Vagina (tissue), 2 donors: ENCODE data around the gene FSIP1. TPM values are rescaled to one million over a fixed set of nuclear protein-coding genes. Genes with fewer than 3 reads are reported as not detected.

Experiments used
- DNase-seq, 2 donors: peaks; one replicate each; pipeline ENCODE4 v3.0.0-alpha.2; 2017; ENCODE audit errors: extremely low spot score in 2 of 2
- H3K27ac ChIP-seq: fragments of 200-600 bp; sonication (generic); one replicate; pipeline ENCODE4 v1.5.1; 2019
- H3K27me3 ChIP-seq: fragments of 200-600 bp; sonication (generic); one replicate; pipeline ENCODE4 v1.5.1; 2019
- H3K36me3 ChIP-seq, 2 donors: fragments of 200-600 bp; sonication (generic); one replicate each; pipeline ENCODE4 v1.5.1; 2017 to 2019
- H3K4me1 ChIP-seq: fragments of 200-600 bp; sonication (generic); one replicate; pipeline ENCODE4 v1.5.1; 2019
- H3K4me3 ChIP-seq, 2 donors: fragments of 200-600 bp; sonication (generic); 1 replicate in 1 of 2; 2 replicates in 1 of 2; pipeline ENCODE4 v1.5.1; 2016 to 2019
- H3K9me3 ChIP-seq: fragments of 200-600 bp; sonication (generic); one replicate; pipeline ENCODE4 v1.5.1; 2019
- POLR2A ChIP-seq, 2 donors: fragments of 450-650 bp; IDR thresholded peaks; one replicate each; pipeline ENCODE4 v1.6.1; 2017; ENCODE audit warnings: antibody characterized with exemption in 2 of 2, mild to moderate bottlenecking in 2 of 2, moderate library complexity in 2 of 2
- POLR2AphosphoS5 ChIP-seq, 2 donors: sonication (generic); formaldehyde crosslinking; IDR thresholded peaks; one replicate each; pipeline ENCODE4 v1.9.0; 2017; ENCODE audit warnings: antibody characterized with exemption in 2 of 2, mild to moderate bottlenecking in 2 of 2, low read depth in 1 of 2; ENCODE audit not compliant: insufficient read depth in 1 of 2
- intact Hi-C: fragments of 100-400 bp; cut with DNase I; formaldehyde crosslinking; loops from one replicate; pipeline ENCODE4 v1.15.1; 2023
- total RNA-seq: library from RNA; depleted of rRNA; stranded (reverse); fragments of >200 nt; gene quantifications from one replicate; pipeline ENCODE4 v1.2.3, GENCODE V29; 2016
- TF ChIP-seq, protein P1 (sequence below), 3 experiments: fragments of 450-650 bp in 2 of 3; fragments of 200-600 bp in 1 of 3; sonication (generic) in 1 of 3; IDR thresholded peaks; one replicate each; pipeline ENCODE4 v1.5.1; 2017 to 2019; ENCODE audit warnings: antibody characterized with exemption in 3 of 3, mild to moderate bottlenecking in 2 of 3, moderate library complexity in 2 of 3

Gene FSIP1
- total RNA-seq, 1 donor from 2014 or later, result 0.98 TPM

GRCh38 chr15:39575180-39575579 lies 207.5 kb downstream of the FSIP1 start:
- intact Hi-C loops, result loop anchor here (10.0 kb wide), 1 partner anchor 80 kb away; no protein-coding TSS in a partner anchor

DNA sequence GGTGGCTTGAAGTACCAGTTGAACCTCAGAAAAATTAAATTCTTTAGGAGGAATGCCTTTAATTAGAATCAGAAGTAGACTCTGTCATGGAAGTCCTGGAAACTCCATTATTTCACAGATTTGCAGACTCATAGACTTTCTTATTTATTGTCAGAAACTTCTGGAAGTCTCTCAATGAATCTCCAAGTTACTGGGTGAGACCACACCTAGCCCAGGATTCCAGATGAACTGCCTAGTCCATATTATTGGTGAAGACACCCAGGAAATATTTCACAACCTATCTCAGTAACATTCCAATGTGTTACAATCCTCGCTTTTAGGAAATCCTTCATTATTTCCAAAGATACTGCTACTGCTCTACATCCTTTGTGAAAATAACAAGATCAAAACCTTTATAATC lies 208.2 kb downstream of the FSIP1 start:
- intact Hi-C loops, result loop anchor here (10.0 kb wide), 1 partner anchor 80 kb away; no protein-coding TSS in a partner anchor
- Histone ChIP-seq H3K4me1 (peaks cover 17% of the 10 kb centered on the region), H3K4me3 (no peak overlapping the region), H3K36me3 (no peaks in the 10 kb centered on the region), H3K27ac (no peak overlapping the region), H3K9me3 (no peaks in the 10 kb centered on the region), H3K27me3 (no peaks in the 10 kb centered on the region)
- no peak for DNase-seq
- TF ChIP-seq POLR2A (IDR thresholded peaks at IDR 0.05) (no peak), POLR2AphosphoS5 (IDR thresholded peaks at IDR 0.05; ENCODE audit: insufficient read depth in 1 of 2, low read depth in 1 of 2) (no peak)

More at GRCh38 chr15:39575180-39575579, 207.5 kb downstream of the FSIP1 start:
- no peak overlapping the region for H3K27ac ChIP-seq
- no peak overlapping the region for H3K4me3 ChIP-seq
- peaks cover 20% of the 10 kb centered on the region for H3K4me1 ChIP-seq
- no peak for TF ChIP-seq POLR2AphosphoS5 (IDR thresholded peaks at IDR 0.05; ENCODE audit: insufficient read depth in 1 of 2, low read depth in 1 of 2)
- TF ChIP-seq, protein P1, sequence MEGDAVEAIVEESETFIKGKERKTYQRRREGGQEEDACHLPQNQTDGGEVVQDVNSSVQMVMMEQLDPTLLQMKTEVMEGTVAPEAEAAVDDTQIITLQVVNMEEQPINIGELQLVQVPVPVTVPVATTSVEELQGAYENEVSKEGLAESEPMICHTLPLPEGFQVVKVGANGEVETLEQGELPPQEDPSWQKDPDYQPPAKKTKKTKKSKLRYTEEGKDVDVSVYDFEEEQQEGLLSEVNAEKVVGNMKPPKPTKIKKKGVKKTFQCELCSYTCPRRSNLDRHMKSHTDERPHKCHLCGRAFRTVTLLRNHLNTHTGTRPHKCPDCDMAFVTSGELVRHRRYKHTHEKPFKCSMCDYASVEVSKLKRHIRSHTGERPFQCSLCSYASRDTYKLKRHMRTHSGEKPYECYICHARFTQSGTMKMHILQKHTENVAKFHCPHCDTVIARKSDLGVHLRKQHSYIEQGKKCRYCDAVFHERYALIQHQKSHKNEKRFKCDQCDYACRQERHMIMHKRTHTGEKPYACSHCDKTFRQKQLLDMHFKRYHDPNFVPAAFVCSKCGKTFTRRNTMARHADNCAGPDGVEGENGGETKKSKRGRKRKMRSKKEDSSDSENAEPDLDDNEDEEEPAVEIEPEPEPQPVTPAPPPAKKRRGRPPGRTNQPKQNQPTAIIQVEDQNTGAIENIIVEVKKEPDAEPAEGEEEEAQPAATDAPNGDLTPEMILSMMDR (IDR thresholded peaks at IDR 0.05), result no peak
- no peak for TF ChIP-seq POLR2A (IDR thresholded peaks at IDR 0.05)
- H3K27me3 ChIP-seq, result no peaks in the 10 kb centered on the region
- H3K9me3 ChIP-seq, result no peaks in the 10 kb centered on the region
- DNase-seq, result no peak
- no peaks in the 10 kb centered on the region for H3K36me3 ChIP-seq

- no peak for DNase-seq
- TF ChIP-seq, protein P1 (IDR thresholded peaks at IDR 0.05), result no peak
- TF ChIP-seq POLR2A (IDR thresholded peaks at IDR 0.05), result no peak
- TF ChIP-seq POLR2AphosphoS5 (IDR thresholded peaks at IDR 0.05; ENCODE audit: insufficient read depth in 1 of 2, low read depth in 1 of 2), result peak in 1 of 2 donors; percentile 40
- Histone ChIP-seq H3K27me3 (no peaks in the 10 kb centered on the region), H3K4me3 (no peak overlapping the region), H3K27ac (no peak overlapping the region), H3K36me3 (no peaks in the 10 kb centered on the region), H3K9me3 (no peaks in the 10 kb centered on the region), H3K4me1 (peaks cover 11% of the 10 kb centered on the region)
- intact Hi-C loops, result loop anchor here (10.0 kb wide), 1 partner anchor 79 kb away; no protein-coding TSS in a partner anchor
These were observed 208.8 kb downstream of the FSIP1 start for GRCh38 chr15:39573844-39574243.

DNA sequence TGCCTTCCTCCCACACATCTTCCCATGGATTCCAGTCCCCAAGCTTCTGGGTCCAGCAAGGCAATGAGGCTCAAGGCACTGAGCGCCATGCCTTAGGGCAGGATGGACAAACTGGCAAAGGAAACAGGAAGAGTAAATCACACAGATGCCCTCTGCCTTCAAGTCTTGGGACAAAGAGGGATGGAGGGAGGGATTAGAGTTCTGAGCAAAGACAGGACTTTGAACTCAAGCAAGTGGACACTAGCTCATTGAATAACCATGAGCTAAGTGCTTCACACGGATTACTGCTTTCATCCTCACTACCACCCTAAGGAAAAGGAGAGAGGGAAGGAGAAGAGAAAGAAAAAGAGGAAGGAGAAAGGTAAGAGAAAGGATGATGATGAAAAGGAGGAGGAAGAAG lies 209.4 kb downstream of the FSIP1 start:
- Histone ChIP-seq H3K27me3 (no peaks in the 10 kb centered on the region), H3K4me3 (no peak overlapping the region), H3K27ac (no peak overlapping the region), H3K36me3 (no peaks in the 10 kb centered on the region), H3K9me3 (no peaks in the 10 kb centered on the region), H3K4me1 (peaks cover 9% of the 10 kb centered on the region)
- intact Hi-C loops, result loop anchor here (10.0 kb wide), 1 partner anchor 78 kb away; no protein-coding TSS in a partner anchor
- no peak for TF ChIP-seq POLR2A (IDR thresholded peaks at IDR 0.05)
- TF ChIP-seq POLR2AphosphoS5 (IDR thresholded peaks at IDR 0.05; ENCODE audit: insufficient read depth in 1 of 2, low read depth in 1 of 2), result no peak
- TF ChIP-seq, protein P1 (IDR thresholded peaks at IDR 0.05), result no peak
- DNase-seq, result no peak

GRCh38 chr15:39565851-39566250 lies 216.8 kb downstream of the FSIP1 start:
- no peaks in the 10 kb centered on the region for H3K27me3 ChIP-seq
- intact Hi-C loops, result no loop called here
- DNase-seq, result no peak
- H3K9me3 ChIP-seq, result no peaks in the 10 kb centered on the region
- TF ChIP-seq POLR2A (IDR thresholded peaks at IDR 0.05) (no peak), POLR2AphosphoS5 (IDR thresholded peaks at IDR 0.05; ENCODE audit: insufficient read depth in 1 of 2, low read depth in 1 of 2) (no peak)
- TF ChIP-seq, protein P1 (IDR thresholded peaks at IDR 0.05), result no peak
- no peak overlapping the region for H3K4me3 ChIP-seq
- no peaks in the 10 kb centered on the region for H3K36me3 ChIP-seq
- no peak overlapping the region for H3K27ac ChIP-seq
- no peaks in the 10 kb centered on the region for H3K4me1 ChIP-seq
